ENCODE measurements around the gene MID2. TPM values are rescaled to one million over a fixed set of nuclear protein-coding genes. Genes with fewer than 3 reads are reported as not detected.

Gene MID2
- polyA plus RNA-seq, 3 donors = 0.20 TPM; not detected in 2

DNA sequence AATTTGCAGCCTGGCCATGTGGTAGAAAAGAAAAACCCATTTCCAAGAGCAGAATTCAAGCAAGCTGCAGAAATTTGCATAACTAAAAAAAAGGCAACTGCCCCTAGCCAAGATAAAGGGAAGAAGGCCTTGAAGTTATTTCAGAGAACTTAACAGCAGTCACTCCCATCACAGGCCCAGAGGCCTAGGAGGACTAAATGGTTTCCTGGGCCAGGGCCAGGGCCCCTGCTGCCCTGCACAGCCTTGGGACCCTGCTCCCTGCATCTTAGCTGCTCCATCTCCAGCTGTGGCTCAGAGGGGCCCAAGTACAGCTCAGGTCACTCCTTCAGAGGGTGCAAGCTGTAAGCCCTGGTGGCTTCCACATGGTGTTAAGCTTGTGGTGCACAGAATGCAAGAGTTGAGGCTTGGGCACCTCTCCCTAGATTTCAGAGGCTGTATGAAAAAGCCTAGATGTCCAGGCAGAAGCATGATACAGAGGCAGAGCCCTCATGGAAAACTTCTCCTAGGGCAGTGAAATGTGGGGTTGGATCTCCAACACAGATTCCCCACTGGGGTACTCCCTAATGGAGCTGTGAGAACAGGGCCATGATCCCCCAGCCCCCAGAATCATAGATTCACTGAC, 6.7 kb upstream of the MID2 start:
- Histone ChIP-seq H3K36me3 (replicated peaks in 1 of 2; ENCODE audit: control insufficient read depth in 1 of 2, insufficient read depth in 2 of 2, low read length in 2 of 2) (no peaks in the 10 kb centered on the region), H4K20me1 (ENCODE audit: insufficient read depth, low read length) (no peaks in the 10 kb centered on the region), H3K4me3 (replicated peaks in 1 of 3; ENCODE audit: low read depth in 2 of 3, low read length in 3 of 3) (no peak overlapping the region), H3K4me2 (replicated peaks; ENCODE audit: extremely low read depth, low read length, poor library complexity, severe bottlenecking) (no peak overlapping the region), H3K79me2 (ENCODE audit: insufficient read depth, low read length) (no peaks in the 10 kb centered on the region), H3K27ac (ENCODE audit: low read depth in 1 of 2, low read length in 2 of 2) (no peak overlapping the region), H3K27me3 (ENCODE audit: control insufficient read depth in 2 of 2, insufficient read depth in 2 of 2, low read length in 2 of 2) (no peaks in the 10 kb centered on the region), H3K9me3 (replicated peaks in 1 of 2; ENCODE audit: control insufficient read depth in 1 of 2, insufficient read depth in 1 of 2, low read length in 2 of 2) (peaks cover 9 to 18% of the 10 kb centered on the region in 2 donors), H3K9ac (ENCODE audit: insufficient read depth, low read length, poor library complexity, severe bottlenecking) (no peak overlapping the region), H2AFZ (ENCODE audit: insufficient read depth, low read depth, low read length, poor library complexity, severe bottlenecking) (no peak overlapping the region), H3K4me1 (ENCODE audit: control insufficient read depth in 1 of 2, insufficient read depth in 2 of 2, low read length in 2 of 2) (peaks cover 0 to 2% of the 10 kb centered on the region in 2 donors)
- TF ChIP-seq, protein P1, sequence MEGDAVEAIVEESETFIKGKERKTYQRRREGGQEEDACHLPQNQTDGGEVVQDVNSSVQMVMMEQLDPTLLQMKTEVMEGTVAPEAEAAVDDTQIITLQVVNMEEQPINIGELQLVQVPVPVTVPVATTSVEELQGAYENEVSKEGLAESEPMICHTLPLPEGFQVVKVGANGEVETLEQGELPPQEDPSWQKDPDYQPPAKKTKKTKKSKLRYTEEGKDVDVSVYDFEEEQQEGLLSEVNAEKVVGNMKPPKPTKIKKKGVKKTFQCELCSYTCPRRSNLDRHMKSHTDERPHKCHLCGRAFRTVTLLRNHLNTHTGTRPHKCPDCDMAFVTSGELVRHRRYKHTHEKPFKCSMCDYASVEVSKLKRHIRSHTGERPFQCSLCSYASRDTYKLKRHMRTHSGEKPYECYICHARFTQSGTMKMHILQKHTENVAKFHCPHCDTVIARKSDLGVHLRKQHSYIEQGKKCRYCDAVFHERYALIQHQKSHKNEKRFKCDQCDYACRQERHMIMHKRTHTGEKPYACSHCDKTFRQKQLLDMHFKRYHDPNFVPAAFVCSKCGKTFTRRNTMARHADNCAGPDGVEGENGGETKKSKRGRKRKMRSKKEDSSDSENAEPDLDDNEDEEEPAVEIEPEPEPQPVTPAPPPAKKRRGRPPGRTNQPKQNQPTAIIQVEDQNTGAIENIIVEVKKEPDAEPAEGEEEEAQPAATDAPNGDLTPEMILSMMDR (IDR thresholded peaks at IDR 0.05) = no peak
- H3K27ac Mint-ChIP-seq = no peak overlapping the region
- peaks cover 0 to 10% (median 4%) of the 10 kb centered on the region in 7 donors for H3K9me3 Mint-ChIP-seq
- intact Hi-C loops (cut with micrococcal nuclease) = no loop called here
- H3K36me3 Mint-ChIP-seq = no peaks in the 10 kb centered on the region
- no peak overlapping the region for H3K4me3 Mint-ChIP-seq
- H3K27me3 Mint-ChIP-seq (ENCODE audit: low read depth in 3 of 3) = peaks cover 0 to 4% (median 4%) of the 10 kb centered on the region in 3 donors
- DNase-seq = no peak
- H3K4me1 Mint-ChIP-seq = peaks cover 18% of the 10 kb centered on the region

DNA sequence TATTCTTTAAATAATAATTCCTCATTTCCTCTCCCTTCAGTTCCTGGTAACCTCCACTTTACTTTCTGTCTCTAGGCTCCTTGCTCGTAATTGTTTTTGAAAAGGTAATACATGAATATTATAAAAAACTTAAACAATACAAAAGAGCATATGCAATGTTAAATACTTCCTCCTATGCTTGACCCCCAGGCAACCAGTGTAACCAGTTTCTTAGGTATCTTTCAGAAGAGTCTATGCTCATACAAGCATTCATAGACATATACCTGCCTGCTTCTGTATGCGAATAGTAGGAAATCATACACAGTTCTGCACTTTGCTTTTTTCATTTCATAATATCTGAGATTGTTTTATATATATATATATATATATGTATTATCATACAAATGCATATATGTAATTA, 2.6 kb upstream of the MID2 start:
- intact Hi-C loops (cut with micrococcal nuclease) = no loop called here

More for the DNA sequence above, 2.6 kb upstream of the MID2 start:
- Histone ChIP-seq H3K9me3 (replicated peaks in 1 of 2; ENCODE audit: control insufficient read depth in 1 of 2, insufficient read depth in 1 of 2, low read length in 2 of 2) (peaks cover 9 to 21% of the 10 kb centered on the region in 2 donors), H3K79me2 (ENCODE audit: insufficient read depth, low read length) (no peaks in the 10 kb centered on the region), H3K9ac (ENCODE audit: insufficient read depth, low read length, poor library complexity, severe bottlenecking) (no peak overlapping the region), H2AFZ (ENCODE audit: insufficient read depth, low read depth, low read length, poor library complexity, severe bottlenecking) (no peak overlapping the region), H4K20me1 (ENCODE audit: insufficient read depth, low read length) (no peaks in the 10 kb centered on the region), H3K27ac (ENCODE audit: low read depth in 1 of 2, low read length in 2 of 2) (no peak overlapping the region), H3K36me3 (replicated peaks in 1 of 2; ENCODE audit: control insufficient read depth in 1 of 2, insufficient read depth in 2 of 2, low read length in 2 of 2) (no peaks in the 10 kb centered on the region), H3K4me1 (ENCODE audit: control insufficient read depth in 1 of 2, insufficient read depth in 2 of 2, low read length in 2 of 2) (peaks cover 5 to 6% of the 10 kb centered on the region in 2 donors), H3K4me3 (replicated peaks in 1 of 3; ENCODE audit: low read depth in 2 of 3, low read length in 3 of 3) (no peak overlapping the region), H3K4me2 (replicated peaks; ENCODE audit: extremely low read depth, low read length, poor library complexity, severe bottlenecking) (no peak overlapping the region), H3K27me3 (ENCODE audit: control insufficient read depth in 2 of 2, insufficient read depth in 2 of 2, low read length in 2 of 2) (peaks cover 21 to 32% of the 10 kb centered on the region in 2 donors)
- peaks cover 28 to 39% (median 35%) of the 10 kb centered on the region in 3 donors for H3K27me3 Mint-ChIP-seq (ENCODE audit: low read depth in 3 of 3)
- H3K9me3 Mint-ChIP-seq = peaks cover 0 to 16% (median 9%) of the 10 kb centered on the region in 7 donors
- H3K36me3 Mint-ChIP-seq = no peaks in the 10 kb centered on the region
- no peak for DNase-seq
- WGBS (ENCODE audit: insufficient coverage) = no CpG with 5 or more reads among the region's 2 CpGs
- no peak overlapping the region for H3K27ac Mint-ChIP-seq
- peaks cover 29% of the 10 kb centered on the region for H3K4me1 Mint-ChIP-seq
- TF ChIP-seq, protein P1 (IDR thresholded peaks at IDR 0.05) = no peak
- no peak overlapping the region for H3K4me3 Mint-ChIP-seq

Data from CD14-positive monocyte (primary cell).